HUES48 (cell line): Measurements from ENCODE around the gene NTM.

ENCODE experiments used
- H3K27ac ChIP-seq: one replicate; pipeline ENCODE4 v1.7.0; 2013; ENCODE audit warnings: low read depth, low read length, inconsistent platforms
- H3K27me3 ChIP-seq: 2 replicates; pipeline ENCODE4 v1.6.1; 2013; ENCODE audit warnings: mild to moderate bottlenecking, low read length; ENCODE audit not compliant: control insufficient read depth, insufficient read depth
- H3K36me3 ChIP-seq: 2 replicates; pipeline ENCODE4 v1.6.1; 2013; ENCODE audit warnings: low read length; ENCODE audit not compliant: control insufficient read depth, insufficient read depth
- H3K4me1 ChIP-seq: 2 replicates; pipeline ENCODE4 v1.6.1; 2013; ENCODE audit warnings: mild to moderate bottlenecking, low read length; ENCODE audit not compliant: control insufficient read depth, insufficient read depth
- H3K4me3 ChIP-seq: 2 replicates; pipeline ENCODE4 v1.5.1; 2013; ENCODE audit warnings: mild to moderate bottlenecking, low read depth, low read length
- H3K9ac ChIP-seq: 2 replicates; pipeline ENCODE4 v1.6.1; 2013; ENCODE audit warnings: mild to moderate bottlenecking, low read depth, low read length, moderate library complexity
- H3K9me3 ChIP-seq: 2 replicates; pipeline ENCODE4 v1.6.1; 2013; ENCODE audit warnings: low read length; ENCODE audit not compliant: control insufficient read depth, insufficient read depth

Gene NTM

GRCh38 chr11:131447898-131448297, 77.5 kb downstream of the NTM start:
- H3K27me3 ChIP-seq: no peaks in the 10 kb centered on the region

GRCh38 chr11:131449036-131450019, 78.9 kb downstream of the NTM start:
- Histone ChIP-seq H3K36me3 (no peaks in the 10 kb centered on the region), H3K9ac (no peak overlapping the region), H3K4me1 (no peaks in the 10 kb centered on the region; the same call in 1 of the 2 replicates), H3K27ac (no peak overlapping the region), H3K4me3 (no peak overlapping the region), H3K27me3 (no peaks in the 10 kb centered on the region), H3K9me3 (no peaks in the 10 kb centered on the region)

More at GRCh38 chr11:131447898-131448297, 77.5 kb downstream of the NTM start:
- Histone ChIP-seq H3K9me3 (no peaks in the 10 kb centered on the region), H3K4me3 (no peak overlapping the region), H3K27ac (no peak overlapping the region), H3K36me3 (no peaks in the 10 kb centered on the region), H3K4me1 (no peaks in the 10 kb centered on the region; the same call in 1 of the 2 replicates), H3K9ac (no peak overlapping the region)

GRCh38 chr11:131454490-131454889, 84.1 kb downstream of the NTM start:
- Histone ChIP-seq H3K27ac (no peak overlapping the region), H3K27me3 (no peaks in the 10 kb centered on the region), H3K9me3 (no peaks in the 10 kb centered on the region), H3K9ac (no peak overlapping the region), H3K4me3 (no peak overlapping the region), H3K4me1 (no peaks in the 10 kb centered on the region; the same call in 1 of the 2 replicates), H3K36me3 (no peaks in the 10 kb centered on the region)

DNA sequence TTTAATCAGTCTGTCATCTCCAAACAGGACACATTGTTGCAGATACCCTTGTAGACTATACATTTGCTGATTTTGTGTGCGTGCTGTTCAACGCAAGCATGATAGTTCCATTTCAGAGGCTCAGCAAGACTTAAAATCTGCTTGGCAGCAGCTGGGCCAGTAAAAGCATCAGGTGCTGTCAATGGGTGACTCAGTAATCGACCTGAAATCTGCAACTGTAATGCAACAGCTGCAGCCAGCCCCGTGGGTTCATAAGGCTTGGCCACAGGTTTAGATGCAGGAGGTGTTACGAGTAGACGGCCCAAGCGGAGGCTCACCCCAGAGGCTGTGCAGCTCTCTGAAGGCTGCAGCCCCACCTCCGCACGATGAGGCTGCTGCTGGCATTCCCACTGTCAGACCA, 84.6 kb downstream of the NTM start:
- H3K27me3 ChIP-seq: no peaks in the 10 kb centered on the region
- no peaks in the 10 kb centered on the region for H3K9me3 ChIP-seq
- no peaks in the 10 kb centered on the region for H3K4me1 ChIP-seq
- no peak overlapping the region for H3K9ac ChIP-seq
- H3K4me3 ChIP-seq: no peak overlapping the region
- H3K36me3 ChIP-seq: no peaks in the 10 kb centered on the region
- no peak overlapping the region for H3K27ac ChIP-seq

DNA sequence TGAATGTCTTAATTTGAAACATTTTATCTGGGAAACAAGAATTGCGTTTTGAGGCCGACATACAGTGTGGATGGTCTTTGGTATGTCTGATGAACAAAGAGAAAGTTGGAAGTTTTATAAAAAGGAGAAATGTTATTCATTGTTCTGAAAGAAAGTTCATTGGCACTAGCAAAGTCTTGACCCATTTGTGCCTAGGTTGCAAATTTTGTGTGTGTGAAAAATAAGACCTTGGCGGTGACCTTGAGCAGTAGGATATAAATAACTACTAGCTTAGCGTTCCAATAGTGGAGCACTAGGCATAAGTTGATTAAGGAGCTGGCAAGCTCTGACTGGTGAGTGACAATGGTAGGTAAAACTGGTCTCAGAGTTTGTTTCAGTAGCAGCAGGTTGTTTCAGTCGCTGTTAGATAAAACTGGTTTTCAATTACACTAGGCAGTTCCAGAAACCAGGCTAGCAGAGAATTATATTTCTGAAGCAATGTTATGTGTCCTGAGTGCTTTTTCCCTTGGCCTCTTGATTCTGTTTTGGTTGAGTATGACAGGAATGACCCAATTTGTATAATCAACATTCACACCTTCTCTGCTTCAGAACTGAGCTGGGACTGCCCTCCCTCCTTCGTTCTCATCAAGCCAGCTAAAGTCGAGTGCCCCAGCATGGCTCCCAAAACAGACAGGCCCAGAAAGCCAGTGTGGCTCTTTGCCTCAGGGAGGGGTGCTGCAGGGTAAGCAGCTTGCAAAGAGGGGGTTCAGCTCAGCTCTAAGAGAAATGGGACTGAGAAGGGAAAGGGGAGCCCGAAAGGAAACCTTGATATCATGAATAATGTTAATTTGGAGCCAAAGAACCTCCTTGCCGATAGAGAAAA, 85.7 kb downstream of the NTM start:
- H3K4me3 ChIP-seq: no peak overlapping the region
- no peaks in the 10 kb centered on the region for H3K4me1 ChIP-seq
- no peaks in the 10 kb centered on the region for H3K9me3 ChIP-seq
- no peaks in the 10 kb centered on the region for H3K27me3 ChIP-seq
- H3K27ac ChIP-seq: no peak overlapping the region
- no peaks in the 10 kb centered on the region for H3K36me3 ChIP-seq
- H3K9ac ChIP-seq: no peak overlapping the region

DNA sequence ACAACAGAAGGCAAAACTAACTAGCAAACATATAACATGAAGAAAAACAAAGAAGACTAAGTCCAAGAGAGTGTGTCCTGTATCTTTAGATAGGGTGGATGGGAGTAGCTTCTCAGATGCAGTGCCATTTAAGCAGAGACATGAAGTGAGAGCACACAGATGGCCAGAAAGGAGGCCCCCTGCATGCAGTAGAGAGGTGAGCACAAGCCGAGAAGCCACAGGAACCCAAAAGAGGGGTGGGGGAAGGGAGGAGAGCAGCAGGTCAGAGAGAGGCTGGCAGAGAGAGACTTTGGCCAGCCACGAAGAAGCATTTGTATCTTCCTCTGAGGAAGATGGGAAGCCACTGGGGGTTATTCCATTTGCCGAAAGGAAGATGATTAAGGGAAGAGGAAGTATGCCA, 86.7 kb downstream of the NTM start:
- no peaks in the 10 kb centered on the region for H3K9me3 ChIP-seq
- no peak overlapping the region for H3K9ac ChIP-seq
- H3K27me3 ChIP-seq: no peaks in the 10 kb centered on the region
- no peaks in the 10 kb centered on the region for H3K36me3 ChIP-seq
- no peaks in the 10 kb centered on the region for H3K4me1 ChIP-seq
- H3K27ac ChIP-seq: no peak overlapping the region
- no peak overlapping the region for H3K4me3 ChIP-seq

DNA sequence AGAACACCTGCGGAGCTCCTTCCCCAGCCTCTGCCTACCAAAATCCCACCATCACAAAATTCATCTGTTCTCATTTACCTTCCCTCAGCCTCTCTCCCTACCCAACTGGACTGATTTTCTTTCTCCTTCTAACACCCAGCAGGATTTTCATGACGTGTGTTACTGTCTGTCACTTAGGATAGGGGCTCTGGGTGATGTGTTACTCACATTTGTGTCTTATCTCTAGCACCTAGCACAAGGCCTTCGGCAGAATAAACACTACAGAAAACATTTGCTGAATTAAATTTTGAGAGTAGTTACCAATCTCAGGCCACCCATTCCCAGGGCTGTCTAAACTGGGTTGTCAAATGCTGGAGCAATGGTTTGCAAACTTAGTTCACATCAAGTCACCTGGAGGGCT, 88.0 kb downstream of the NTM start:
- Histone ChIP-seq H3K36me3 (no peaks in the 10 kb centered on the region), H3K4me1 (no peaks in the 10 kb centered on the region), H3K27ac (no peak overlapping the region), H3K9me3 (no peaks in the 10 kb centered on the region), H3K27me3 (no peaks in the 10 kb centered on the region), H3K4me3 (no peak overlapping the region), H3K9ac (no peak overlapping the region)

- Histone ChIP-seq H3K36me3 (no peaks in the 10 kb centered on the region), H3K4me1 (peaks cover 9% of the 10 kb centered on the region), H3K9ac (no peak overlapping the region), H3K27ac (no peak overlapping the region), H3K4me3 (no peak overlapping the region), H3K9me3 (no peaks in the 10 kb centered on the region), H3K27me3 (no peaks in the 10 kb centered on the region)
Measured at GRCh38 chr11:131460931-131461330, 90.5 kb downstream of the NTM start.

DNA sequence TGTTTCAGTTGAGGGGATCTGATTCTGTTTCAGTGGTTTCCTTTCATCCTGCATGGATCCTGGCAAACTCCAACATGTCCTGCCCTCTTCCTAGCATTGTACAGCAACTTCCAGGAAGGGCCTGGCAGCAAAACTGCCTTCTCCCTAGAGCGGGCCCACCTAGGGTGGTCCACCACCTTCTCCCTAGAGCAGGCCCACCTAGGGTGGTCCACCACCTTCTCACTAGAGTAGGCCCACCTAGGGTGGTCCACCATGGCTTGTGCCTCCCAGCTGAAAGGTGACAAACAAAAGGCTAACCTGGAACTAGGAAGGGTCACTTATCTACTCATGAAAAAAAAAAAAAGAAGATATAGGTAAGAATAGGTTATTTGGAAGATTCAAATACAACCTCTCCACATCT, 92.2 kb downstream of the NTM start:
- H3K4me3 ChIP-seq: no peak overlapping the region
- H3K4me1 ChIP-seq: peaks cover 11% of the 10 kb centered on the region
- no peaks in the 10 kb centered on the region for H3K27me3 ChIP-seq
- H3K27ac ChIP-seq: no peak overlapping the region
- no peaks in the 10 kb centered on the region for H3K36me3 ChIP-seq
- no peak overlapping the region for H3K9ac ChIP-seq
- no peaks in the 10 kb centered on the region for H3K9me3 ChIP-seq

DNA sequence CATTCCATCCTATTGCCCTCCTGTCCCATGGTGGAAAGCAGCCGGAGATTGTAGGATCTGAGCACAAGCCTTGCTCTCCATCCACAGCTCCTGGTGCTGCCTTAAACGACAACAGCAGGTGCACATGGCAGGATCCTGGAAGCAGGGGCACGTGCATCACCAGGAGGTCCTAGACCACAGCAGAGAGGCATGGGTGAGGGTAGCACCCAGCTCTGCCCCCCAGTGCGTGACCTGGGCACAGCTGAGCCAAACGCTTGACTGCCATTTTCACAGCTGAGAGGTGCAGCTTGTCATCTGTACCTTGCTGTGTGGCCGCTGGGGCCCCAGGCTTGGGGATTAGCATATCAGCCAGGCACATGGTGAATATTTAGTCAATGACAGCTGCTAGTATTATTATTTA, 92.7 kb downstream of the NTM start:
- H3K9ac ChIP-seq: no peak overlapping the region
- no peak overlapping the region for H3K27ac ChIP-seq
- no peaks in the 10 kb centered on the region for H3K36me3 ChIP-seq
- H3K4me3 ChIP-seq: no peak overlapping the region
- peaks cover 11% of the 10 kb centered on the region for H3K4me1 ChIP-seq
- H3K9me3 ChIP-seq: no peaks in the 10 kb centered on the region
- H3K27me3 ChIP-seq: no peaks in the 10 kb centered on the region
